Coronary artery (tissue), 2 donors: ENCODE measurements around the gene AMOTL2.

Experiments used
- DNase-seq: peaks from one replicate; pipeline ENCODE4 v3.0.0-alpha.2; 2017; ENCODE audit warnings: low spot score
- H3K27ac ChIP-seq, 2 donors: fragments of 200-600 bp; sonication (generic); one replicate each; pipeline ENCODE4 v1.5.1; 2016 to 2019
- H3K4me3 ChIP-seq: fragments of 200-600 bp; sonication (generic); 2 replicates; pipeline ENCODE4 v1.5.1; 2016; ENCODE audit warnings: mild to moderate bottlenecking, moderate library complexity
- TF ChIP-seq, protein P1 (sequence below): fragments of 200-600 bp; sonication (generic); IDR thresholded peaks from one replicate; pipeline ENCODE4 v1.5.1; 2019; ENCODE audit warnings: antibody characterized with exemption

AMOTL2 gene

DNA sequence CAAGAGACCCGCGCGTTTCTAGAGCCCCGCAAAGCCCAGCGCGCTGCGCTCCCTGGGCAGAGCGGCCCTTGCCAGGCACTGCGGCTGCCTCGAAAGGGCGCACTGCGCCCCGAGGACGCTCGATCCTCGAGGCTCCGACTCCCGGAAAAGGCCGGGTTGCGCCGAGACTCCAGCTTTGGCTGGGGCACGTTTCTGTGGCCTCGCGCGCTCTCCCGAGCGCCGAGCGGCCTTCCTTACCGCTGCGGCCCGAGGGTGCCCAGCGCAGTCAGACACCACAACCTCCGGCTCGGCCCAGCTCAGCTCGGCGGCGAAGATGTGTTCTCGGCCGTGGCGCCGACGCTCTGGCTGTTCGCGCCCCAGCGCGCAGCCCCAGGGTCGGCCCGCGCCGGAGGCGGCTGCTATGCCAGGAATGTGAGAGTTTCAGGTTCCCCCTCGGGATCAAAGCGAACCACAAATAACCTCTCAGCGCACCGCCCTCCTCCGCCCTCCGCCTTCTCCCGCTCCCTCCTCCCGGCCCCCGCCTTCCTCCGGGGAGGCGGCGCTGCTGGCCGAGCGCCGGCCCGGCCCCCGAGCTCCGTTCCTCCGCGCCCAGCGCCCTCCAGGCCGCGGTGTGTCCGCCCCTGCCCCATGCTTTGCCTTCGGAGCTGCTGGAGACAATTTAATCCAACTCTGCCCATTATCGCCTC lies at the start of gene AMOTL2:
Gene AMOTL2, minus strand, starts transcription at position 343 of the 686 bp plus-strand sequence. CDS start 3,014 bp downstream, outside the sequence.
- Histone ChIP-seq H3K4me3 (peak within 1 kb of the TSS; percentile 95), H3K27ac (peak within 1 kb of the TSS; percentile 93 to 97)
- peak; percentile 91 for DNase-seq
- TF ChIP-seq, protein P1, sequence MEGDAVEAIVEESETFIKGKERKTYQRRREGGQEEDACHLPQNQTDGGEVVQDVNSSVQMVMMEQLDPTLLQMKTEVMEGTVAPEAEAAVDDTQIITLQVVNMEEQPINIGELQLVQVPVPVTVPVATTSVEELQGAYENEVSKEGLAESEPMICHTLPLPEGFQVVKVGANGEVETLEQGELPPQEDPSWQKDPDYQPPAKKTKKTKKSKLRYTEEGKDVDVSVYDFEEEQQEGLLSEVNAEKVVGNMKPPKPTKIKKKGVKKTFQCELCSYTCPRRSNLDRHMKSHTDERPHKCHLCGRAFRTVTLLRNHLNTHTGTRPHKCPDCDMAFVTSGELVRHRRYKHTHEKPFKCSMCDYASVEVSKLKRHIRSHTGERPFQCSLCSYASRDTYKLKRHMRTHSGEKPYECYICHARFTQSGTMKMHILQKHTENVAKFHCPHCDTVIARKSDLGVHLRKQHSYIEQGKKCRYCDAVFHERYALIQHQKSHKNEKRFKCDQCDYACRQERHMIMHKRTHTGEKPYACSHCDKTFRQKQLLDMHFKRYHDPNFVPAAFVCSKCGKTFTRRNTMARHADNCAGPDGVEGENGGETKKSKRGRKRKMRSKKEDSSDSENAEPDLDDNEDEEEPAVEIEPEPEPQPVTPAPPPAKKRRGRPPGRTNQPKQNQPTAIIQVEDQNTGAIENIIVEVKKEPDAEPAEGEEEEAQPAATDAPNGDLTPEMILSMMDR = no peak

DNA sequence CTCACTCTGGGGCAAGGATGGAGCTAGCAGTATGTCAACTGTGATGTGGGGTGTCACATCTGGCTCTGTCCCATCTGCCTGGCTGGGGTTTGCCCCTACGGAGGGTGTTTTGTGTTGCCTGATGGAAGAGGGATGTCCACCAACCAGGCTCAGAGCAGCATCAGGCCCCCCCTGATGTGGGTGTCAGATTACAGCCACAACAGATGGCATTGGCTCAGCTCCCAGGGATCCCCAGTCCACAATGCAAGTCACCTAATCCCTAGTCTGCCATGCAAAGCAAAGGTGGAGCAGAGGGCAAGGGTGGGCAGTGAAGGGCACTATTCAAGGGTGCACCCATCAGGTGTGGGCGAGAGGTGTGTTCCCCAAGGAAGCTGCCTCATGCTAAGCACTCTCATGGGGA lies 48.9 kb upstream of the AMOTL2 start:
- DNase-seq = no peak

DNA sequence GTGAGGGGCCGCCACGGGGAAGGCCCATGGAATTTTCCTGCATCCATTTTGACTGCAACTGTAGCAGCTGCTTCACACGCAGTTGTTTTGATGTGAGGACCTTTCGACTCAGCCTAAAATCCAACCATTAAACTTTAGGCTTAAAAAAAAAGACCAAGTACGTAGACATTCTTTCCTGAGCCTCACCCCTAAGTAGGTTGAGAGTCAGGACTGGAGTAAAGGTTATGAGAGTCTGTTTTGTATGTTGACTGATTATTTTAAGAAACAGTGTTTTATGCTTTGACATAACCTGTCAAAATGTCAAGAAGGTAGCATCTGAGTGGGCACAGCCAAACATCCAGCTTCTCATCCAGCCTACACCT lies 45.7 kb upstream of the AMOTL2 start:
- H3K27ac ChIP-seq = no peak overlapping the region
- TF ChIP-seq, protein P1 = no peak
- no peak overlapping the region for H3K4me3 ChIP-seq
- no peak for DNase-seq

More for the DNA sequence above, 48.9 kb upstream of the AMOTL2 start:
- no peak overlapping the region for H3K27ac ChIP-seq
- H3K4me3 ChIP-seq = no peak overlapping the region
- TF ChIP-seq, protein P1 = no peak

DNA sequence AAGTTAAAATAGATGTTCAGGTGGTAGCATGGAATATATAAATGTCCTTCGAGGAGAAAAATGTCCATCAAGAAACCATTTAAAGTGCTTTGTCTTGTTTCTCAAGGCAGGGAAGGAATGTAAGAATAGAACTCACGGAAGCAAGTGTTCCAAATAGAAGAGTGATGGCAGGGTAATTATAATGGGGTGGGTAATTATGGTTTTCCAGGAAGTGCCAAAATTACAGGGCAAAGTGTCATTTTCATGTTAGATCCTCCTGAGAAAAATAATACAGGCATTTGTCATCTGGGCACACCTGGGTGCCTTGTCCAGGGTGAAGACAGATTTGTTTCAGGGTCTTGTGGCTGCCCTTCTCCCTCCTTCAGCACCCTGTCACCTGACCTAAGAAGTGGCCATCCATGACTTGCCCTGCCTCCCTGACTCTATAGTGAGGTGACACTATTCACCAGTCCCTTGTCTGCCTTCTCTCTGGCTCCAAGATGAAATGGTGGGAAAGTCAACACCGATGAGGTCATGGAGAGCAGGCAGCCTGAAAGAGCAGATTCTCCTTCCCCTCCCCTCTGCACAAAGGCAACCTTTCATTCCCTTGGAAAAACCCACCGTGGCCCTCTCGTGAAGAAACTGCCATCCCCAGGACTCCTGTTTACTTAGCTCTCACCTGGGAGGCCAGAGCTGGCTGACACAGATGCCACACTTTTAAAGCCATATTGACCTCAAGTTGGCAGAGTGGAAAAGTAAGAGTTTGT lies 45.1 kb upstream of the AMOTL2 start:
- TF ChIP-seq, protein P1 = no peak
- Histone ChIP-seq H3K4me3 (no peak overlapping the region), H3K27ac (no peak overlapping the region)
- no peak for DNase-seq

DNA sequence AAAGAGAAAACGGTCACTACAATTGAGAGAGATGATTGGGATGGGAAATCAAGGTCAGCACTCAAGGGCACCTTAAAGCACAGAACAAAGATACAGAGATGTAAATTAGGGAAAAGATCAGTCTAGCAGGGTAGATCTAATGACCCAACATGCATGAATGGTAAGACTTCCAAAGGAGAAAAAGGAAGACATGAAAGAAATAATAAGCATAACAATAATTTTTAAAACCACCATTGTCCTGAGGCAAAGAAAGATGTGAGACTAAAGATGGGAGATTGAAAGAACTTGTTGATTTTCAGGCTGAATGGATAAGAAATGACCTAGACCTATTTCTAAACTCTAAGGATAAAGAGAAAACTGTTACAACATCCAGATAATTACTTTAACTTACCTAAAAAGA lies 34.8 kb upstream of the AMOTL2 start:
- DNase-seq = no peak
- no peak overlapping the region for H3K4me3 ChIP-seq
- TF ChIP-seq, protein P1 = no peak
- no peak overlapping the region for H3K27ac ChIP-seq

DNA sequence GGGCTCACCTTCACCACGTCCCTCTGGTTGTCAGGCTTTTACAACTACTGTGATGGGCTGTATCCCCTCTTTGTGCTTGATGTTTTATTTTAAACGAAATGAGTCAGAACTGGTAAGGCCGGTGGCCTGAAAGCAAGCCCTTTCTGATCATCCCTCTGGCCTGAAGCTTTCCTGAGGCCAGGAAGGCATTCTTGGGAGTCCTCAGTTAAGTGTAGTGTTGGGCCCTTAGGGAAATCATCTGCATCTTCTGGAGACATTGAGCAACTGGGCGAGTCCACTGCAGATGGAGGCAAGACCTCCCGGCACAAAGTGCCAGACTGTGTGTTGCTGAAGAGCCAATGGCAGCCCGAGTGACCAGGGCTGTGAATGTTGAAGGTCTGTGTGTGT lies 33.0 kb upstream of the AMOTL2 start:
- TF ChIP-seq, protein P1 = no peak
- H3K4me3 ChIP-seq = peak overlapping the region; percentile 72
- peak overlapping the region in 1 of 2 donors; percentile 64 for H3K27ac ChIP-seq
- DNase-seq = no peak
